Measurements from ENCODE around the gene MAP3K8. TPM values are rescaled to one million over a fixed set of nuclear protein-coding genes. Genes with fewer than 3 reads are reported as not detected.

The MAP3K8 gene
- total and polyA plus RNA-seq, 9 of the 15 experiments (the other 6 are each of a cell fraction or from before 2014, with no cell fraction given) = 6.9 to 23.6 (median 13.6) TPM

GRCh38 chr10:30437031-30437841 lies 3.3 kb downstream of the MAP3K8 start (continued):
- TF ChIP-seq ARID4B (CRISPR knock-in tag; IDR thresholded peaks at IDR 0.05) (no peak), ZC3H8 (IDR thresholded peaks at IDR 0.05) (no peak), TGIF2 (CRISPR knock-in tag; IDR thresholded peaks at IDR 0.05) (no peak), SMARCB1 (IDR thresholded peaks at IDR 0.05; ENCODE audit: insufficient read length, low read depth) (peak; percentile 33), ZFX (CRISPR knock-in tag; IDR thresholded peaks at IDR 0.05) (no peak), TAL1 (IDR thresholded peaks at IDR 0.05) (peak; percentile 94), ZBTB11 (CRISPR knock-in tag; IDR thresholded peaks at IDR 0.05) (no peak), ELF2 (CRISPR knock-in tag; IDR thresholded peaks at IDR 0.05) (no peak), POLR2A (conservative IDR thresholded peaks at IDR 0.05) (no peak), L3MBTL2 (IDR thresholded peaks at IDR 0.05) (peak; percentile 37; the same call in 1 of the 2 replicates), MYBL2 (IDR thresholded peaks at IDR 0.05; ENCODE audit: low read depth) (peak; percentile 44; the same call in 1 of the 2 replicates), MYBL2 (CRISPR knock-in tag; IDR thresholded peaks at IDR 0.05; ENCODE audit: borderline replicate concordance) (no peak), GMEB1 (CRISPR knock-in tag; IDR thresholded peaks at IDR 0.05) (no peak), U2AF2 (optimal IDR thresholded peaks at IDR 0.05; ENCODE audit: low read depth, low read length) (no peak), NR4A1 (CRISPR knock-in tag; IDR thresholded peaks at IDR 0.05) (no peak), NR4A1 (tag; IDR thresholded peaks at IDR 0.05) (no peak), MBD1 (CRISPR knock-in tag; IDR thresholded peaks at IDR 0.05) (no peak)
